Gastrocnemius medialis (tissue), 4 donors: Measurements from ENCODE around the gene USP31.

Experiments used
- POLR2A ChIP-seq, 2 donors: fragments of 450-650 bp; IDR thresholded peaks; one replicate each; pipeline ENCODE4 v1.6.1; 2017; ENCODE audit warnings: antibody characterized with exemption in 2 of 2, mild to moderate bottlenecking in 2 of 2, moderate library complexity in 2 of 2
- TF ChIP-seq, protein P1 (sequence below), 5 experiments: fragments of 450-650 bp in 3 of 5; fragments of 200-600 bp in 2 of 5; sonication (generic) in 2 of 5; IDR thresholded peaks in 4 of 5; conservative IDR thresholded peaks in 1 of 5; 1 replicate in 4 of 5; 2 replicates in 1 of 5; pipeline ENCODE4 v1.5.1; 2016 to 2019; ENCODE audit warnings: antibody characterized with exemption in 5 of 5, mild to moderate bottlenecking in 3 of 5, moderate library complexity in 3 of 5

DNA sequence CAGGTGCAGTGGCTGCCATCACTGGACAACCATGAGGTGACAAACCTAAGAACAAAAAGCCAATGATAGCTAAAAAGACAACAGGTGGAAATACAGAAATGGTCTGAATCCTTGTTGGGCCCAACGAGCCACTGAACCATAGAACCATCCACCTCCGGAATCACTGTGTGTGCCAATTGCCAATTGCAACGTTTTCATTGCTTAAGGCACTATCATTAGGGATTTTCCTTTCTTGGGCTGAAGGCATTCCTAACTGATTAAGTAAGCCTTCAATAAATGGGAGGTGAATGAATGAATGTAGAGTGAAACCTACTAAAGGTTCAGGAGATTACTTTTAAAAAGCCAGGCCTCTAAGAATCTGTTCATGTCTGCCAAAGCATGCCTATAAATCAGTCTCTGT lies 3.6 kb downstream of the USP31 start:
- TF ChIP-seq, protein P1, sequence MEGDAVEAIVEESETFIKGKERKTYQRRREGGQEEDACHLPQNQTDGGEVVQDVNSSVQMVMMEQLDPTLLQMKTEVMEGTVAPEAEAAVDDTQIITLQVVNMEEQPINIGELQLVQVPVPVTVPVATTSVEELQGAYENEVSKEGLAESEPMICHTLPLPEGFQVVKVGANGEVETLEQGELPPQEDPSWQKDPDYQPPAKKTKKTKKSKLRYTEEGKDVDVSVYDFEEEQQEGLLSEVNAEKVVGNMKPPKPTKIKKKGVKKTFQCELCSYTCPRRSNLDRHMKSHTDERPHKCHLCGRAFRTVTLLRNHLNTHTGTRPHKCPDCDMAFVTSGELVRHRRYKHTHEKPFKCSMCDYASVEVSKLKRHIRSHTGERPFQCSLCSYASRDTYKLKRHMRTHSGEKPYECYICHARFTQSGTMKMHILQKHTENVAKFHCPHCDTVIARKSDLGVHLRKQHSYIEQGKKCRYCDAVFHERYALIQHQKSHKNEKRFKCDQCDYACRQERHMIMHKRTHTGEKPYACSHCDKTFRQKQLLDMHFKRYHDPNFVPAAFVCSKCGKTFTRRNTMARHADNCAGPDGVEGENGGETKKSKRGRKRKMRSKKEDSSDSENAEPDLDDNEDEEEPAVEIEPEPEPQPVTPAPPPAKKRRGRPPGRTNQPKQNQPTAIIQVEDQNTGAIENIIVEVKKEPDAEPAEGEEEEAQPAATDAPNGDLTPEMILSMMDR (IDR thresholded peaks at IDR 0.05 in 4 of 5, conservative IDR thresholded peaks at IDR 0.05 in 1 of 5) = no peak
- TF ChIP-seq POLR2A (IDR thresholded peaks at IDR 0.05) = no peak
